Kidney glomerular epithelial cell (primary cell): ENCODE results near the gene B3GALT5.
"Not testable (repeated sequence)": the region's sequence is repeated elsewhere in the genome, so short reads cannot be mapped to it uniquely, and the experiment has no call there.

ENCODE experiments used
- DNase-seq: peaks from one replicate; lab custom pipeline; 2025; lab: John Stamatoyannopoulos, UW

B3GALT5 gene, protein sequence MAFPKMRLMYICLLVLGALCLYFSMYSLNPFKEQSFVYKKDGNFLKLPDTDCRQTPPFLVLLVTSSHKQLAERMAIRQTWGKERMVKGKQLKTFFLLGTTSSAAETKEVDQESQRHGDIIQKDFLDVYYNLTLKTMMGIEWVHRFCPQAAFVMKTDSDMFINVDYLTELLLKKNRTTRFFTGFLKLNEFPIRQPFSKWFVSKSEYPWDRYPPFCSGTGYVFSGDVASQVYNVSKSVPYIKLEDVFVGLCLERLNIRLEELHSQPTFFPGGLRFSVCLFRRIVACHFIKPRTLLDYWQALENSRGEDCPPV

DNA sequence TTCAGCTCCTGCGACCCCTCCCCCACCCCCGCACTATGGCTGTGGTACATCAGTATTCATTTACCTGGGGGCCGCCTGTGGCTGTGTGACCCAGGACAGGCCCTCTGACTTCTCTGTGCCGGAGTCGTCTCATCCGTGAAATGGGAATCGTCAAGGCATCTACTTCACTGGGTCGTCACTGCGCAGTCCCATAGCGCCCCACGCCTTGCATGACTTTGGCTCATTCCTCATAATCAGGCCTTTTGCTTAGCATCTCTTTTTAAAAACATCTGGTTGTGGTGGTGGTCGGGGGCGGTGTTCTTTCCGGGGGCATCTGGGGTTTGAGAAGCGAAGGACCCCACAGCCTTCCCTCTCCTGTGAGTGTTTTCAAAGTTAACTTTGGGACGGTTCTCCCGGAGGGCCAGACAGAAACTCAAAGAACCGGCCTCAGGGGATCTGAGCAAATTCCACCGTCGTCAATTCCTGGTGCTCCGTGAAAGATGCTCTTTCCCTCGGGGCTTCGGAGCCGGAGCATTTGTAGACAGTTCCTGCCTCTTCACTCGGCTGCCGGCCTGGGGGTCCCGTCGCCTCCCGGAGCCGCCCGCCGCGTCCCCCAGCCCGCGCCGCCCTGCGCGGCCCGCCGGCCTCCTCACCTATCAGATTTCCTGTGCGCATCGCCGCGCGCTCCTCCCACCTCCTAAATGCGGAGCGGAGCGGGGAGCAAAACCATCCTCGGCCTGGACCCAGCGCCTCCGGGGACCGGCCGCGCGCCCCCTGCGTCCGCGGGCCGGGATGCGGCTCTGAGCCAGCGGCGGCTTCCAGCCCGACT is at the start of gene B3GALT5:
Gene B3GALT5, plus strand, starts transcription at position 708 of the 808 bp plus-strand sequence. CDS start 47,620 bp downstream, outside the sequence.
- DNase-seq, result peak; percentile 36

DNA sequence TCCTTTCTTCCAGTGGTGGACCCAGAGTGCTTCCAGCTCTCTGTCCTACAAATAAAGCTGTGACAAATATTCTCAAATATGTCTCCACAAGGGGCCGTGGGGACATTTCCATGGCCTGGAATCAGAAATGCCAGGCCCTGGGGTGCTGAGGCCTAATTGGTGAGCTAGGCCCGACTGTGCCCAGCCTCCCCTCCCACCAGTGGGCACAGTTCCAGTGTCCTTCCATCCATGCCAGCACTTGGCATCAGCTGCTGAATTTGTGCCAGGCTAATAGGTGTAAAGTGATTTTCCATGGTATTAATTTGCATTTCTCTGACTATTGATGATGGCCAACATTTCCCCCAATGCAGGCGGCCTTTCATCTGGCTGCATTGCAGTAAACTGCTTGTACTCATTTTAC is 48.5 kb upstream of the B3GALT5 start:
- no peak for DNase-seq

DNA sequence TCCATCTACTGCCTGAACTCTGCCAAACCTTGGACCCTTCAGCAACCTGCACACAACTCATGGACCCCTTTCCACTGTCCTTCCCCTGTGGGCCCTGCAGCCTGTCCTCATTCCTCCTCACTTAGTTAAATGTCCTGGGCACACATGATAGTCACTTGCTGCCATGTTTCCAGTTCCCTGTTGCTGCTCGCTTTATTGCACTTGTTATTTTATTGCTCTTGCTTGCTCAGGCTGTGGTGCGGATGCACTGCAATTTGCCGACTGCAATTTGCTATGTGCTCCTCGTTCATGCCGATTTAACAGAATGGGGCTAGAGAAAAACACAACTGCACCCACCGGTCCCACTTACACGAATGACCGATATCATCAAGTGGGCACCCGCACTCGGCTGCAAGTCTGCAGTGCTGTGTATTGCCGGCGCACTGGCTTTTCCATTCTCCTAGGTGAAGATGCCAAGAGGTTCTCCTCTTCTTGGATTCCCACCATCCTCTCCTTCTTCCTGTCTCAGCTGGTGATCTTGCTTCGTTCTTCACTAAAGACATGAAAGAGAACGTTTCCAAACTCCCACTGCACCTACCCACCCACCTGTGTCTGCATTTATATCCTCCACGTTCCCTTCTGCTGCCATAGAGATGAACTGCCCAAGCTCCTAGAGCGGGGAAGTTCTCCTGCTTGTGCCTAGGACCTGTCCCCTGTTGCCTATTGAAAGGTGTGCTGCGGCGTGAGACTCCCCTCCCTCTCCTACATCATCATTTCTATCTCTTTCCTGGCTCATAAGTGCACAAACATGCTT is 45.4 kb upstream of the B3GALT5 start:
- DNase-seq, result no peak

DNA sequence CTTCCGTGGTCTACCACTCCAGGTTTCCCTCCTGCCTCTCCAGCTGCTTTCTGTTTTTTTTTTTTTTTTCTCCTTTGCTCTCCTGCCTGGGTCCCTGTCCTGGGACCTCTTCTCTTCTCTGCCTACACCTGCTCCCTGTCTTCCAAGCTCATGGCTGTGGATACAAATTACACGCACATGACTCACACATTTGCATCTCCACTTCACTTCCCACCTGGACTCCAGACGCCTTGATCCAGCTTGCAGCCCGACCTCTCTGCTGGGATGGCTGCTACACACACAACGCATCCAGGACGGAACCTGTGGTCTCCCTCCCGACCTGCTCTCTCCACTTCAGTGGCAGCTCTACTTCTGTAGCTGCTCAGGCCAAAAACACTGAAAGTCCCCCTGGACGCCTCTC is 44.4 kb upstream of the B3GALT5 start:
- DNase-seq, result no peak

DNA sequence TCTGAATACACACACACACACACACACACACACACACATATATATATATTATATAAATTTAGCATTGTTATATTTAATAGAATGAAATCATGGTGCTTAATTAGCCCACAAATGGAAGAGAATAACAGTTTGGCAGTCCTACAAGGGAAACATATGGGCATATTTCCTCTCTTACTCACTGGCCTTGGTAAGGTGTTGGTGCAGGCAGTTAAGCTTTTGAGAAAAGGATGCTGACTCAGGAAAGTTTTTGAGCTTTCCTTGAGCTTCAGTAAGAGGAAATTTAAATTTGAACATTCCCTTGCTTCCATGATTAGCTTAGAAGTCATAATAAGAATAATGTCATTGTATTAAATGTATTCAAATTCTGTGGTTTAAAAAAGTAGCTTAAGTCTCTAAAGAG is 37.0 kb upstream of the B3GALT5 start:
- peak; percentile 10 for DNase-seq

DNA sequence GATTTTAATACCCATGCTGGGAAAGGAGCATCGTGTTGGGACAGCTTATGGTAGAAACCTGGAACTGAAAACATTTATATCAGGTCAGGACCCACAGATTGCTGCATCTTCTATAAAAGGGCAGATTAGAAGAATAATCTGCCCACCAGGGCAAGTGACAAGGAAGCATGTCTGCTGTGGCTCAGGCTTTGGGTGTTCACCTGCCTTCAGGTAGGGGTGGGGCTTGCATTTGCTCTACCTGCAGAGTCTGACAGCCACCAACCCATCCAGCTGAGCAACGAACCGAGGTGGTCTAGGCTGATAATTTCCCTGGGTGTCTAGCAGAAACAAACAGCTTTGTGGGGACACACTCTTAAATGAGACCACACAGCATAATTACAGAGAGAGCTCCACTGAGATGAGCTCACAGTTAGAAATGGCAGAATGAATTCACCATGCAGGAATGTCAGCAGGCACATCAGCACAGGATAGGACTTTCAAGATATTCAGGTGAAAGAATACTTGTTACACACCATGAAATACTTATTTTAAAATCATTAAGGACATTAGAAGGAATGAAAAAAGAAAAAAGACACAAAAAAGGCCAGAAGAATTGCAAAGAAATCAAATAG is 36.1 kb upstream of the B3GALT5 start:
- peak; percentile 11 for DNase-seq

DNA sequence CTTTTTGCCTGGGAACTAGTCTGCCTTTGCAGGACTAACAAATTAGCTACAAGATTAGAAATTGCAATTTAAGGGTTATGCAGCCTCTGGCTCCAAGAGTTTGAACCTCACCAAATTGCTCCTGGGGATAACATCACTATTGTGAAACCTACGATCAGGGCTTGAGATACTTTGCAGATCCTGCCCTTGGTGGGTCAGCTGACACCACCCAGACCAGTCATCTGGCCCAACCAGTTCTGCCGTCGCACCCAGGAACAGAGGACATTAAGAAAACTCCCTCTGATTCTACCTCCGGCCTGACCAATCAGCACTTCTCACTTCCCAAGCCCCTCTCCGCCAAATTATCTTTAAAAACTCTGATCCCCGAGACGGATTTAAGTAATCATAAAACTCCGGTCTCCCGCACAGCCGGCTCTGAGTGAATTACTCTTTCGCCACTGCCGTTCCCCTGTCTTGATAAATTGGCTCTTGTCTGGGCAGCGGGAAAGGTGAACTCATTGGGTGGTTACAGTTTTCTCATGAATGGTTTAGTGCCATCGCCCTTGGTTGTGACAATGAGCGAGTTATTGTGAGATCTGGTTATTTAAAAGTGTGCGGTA is 32.9 kb upstream of the B3GALT5 start:
- DNase-seq, result no peak

DNA sequence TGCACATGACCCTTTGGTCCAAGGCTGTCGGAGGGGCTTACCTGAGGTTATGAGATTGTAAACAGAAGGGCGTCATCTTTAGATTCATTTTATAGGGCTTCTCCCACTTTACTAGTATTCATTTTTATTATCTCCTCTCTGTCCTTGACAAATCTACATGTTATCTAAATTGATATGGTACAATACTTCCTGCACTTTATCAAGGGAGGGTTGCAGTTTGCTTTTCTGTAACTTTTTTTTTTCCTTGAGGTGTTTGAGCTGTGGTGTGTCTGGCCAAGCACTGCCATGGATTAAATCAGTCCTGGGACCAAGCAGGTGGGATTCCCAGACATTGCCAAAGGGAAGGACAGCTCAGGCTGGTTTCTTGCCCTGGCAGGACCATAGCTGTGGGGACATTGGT is 32.0 kb upstream of the B3GALT5 start:
- DNase-seq, result no peak

DNA sequence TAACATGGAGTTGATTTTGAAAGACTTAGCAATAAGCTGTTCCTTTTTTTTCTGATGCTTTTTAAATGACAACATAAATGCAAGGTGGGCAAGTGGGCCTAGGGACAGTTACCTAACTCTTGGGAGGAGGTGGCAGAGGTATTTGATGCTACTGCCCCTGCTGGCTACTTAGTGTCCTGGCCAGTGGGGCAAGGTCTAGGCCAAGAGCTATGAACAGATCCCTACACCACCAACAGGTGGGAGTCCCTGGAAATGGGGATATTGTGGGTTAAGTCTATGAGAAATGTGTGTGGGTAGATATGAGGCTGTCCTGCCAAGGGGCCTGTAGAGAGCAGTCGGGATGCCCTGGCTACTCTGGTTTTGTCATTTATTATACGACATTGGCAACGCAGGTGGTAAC is 31.3 kb upstream of the B3GALT5 start:
- no peak for DNase-seq

DNA sequence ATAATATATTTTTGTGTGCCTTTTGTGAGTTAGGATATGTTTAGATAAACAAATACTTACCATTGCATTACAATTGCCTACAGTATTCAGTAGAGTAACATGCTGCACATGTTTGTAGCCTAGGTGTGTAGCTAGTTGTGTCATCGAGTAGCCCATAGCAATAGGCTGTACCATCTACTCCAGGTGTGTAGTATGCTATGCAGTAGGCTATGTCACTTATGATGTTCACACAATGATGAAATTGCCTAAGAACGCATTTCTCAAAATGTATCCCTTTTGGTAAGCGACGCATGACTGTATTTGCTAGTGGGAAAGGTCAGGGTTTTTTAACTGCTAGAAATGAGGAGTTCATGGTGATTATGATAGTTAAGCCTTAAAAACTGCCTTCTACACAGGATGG is 30.0 kb upstream of the B3GALT5 start:
- no peak for DNase-seq

DNA sequence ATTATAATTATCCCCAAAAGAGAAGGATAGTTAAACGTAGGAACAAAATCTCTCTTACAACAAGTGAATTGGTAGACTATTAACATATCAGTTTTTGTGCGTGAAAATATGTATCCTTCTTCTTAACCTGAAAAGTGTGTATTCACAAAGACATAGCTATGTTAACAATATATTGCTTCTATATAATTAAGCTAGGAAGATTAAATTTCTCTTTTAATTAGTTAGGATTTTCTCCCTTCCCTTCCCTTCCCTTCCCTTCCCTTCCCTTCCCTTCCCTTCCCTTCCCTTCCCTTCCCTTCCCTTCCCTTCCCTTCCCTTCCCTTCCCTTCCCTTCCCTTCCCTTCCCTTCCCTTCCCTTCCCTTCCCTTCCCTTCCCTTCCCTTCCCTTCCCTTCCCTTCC is 29.2 kb upstream of the B3GALT5 start:
- DNase-seq, result not testable (repeated sequence)

DNA sequence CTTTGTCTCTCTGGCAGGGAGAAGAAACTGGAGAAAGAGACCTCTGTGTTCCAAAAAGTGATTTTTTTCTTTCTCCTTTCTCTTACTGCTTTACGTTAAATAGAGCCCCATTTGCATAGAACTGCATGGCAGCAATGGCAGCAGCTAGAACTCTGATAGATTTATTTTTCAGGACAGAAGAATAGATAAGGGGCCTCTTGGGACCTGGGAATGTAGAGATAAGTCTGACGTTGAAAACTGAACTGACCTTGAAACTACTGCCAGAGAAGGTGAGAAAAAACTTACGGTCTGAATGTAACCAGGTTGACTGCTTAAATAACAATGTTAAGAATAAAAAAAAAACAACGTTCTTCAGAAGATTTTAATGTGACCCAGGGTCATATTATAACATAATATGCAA is 25.4 kb upstream of the B3GALT5 start:
- DNase-seq, result no peak

DNA sequence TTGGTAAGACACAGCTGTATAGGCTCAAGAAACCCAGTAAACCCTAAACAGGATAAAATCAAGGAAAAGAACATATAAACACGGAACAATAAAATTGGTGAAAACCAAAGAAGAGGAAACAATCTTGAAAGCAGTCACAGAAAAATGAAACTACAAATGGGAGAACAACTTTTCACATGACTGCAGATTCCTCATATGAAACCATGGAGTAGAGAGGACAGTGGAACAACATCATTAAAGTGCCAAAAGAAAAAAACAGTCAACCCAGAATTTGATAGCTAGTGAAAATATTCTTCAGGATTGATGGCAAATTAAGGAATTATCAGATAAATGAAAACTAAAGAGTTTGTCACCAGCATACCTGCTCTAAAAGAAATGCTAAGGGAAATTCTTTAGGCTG is 23.9 kb upstream of the B3GALT5 start:
- no peak for DNase-seq

DNA sequence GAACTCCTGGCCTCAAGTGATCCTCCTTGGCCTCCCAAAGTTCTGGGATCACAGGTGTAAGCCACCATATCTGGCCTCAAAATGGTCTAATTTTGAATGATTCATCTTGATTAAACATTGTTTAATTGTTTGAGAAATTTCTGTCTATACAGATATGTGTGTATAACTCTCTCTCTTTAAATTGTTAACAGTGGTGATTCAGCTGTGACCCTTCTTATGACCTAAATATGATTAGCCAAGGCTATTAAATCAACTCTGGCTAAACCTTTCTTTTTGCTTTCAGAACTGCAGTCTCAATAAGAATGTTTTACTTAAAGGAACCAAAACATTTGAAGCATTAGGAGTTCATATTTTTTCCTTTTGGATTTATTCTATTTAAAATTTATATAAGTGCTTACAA is 19.2 kb upstream of the B3GALT5 start:
- DNase-seq, result no peak

DNA sequence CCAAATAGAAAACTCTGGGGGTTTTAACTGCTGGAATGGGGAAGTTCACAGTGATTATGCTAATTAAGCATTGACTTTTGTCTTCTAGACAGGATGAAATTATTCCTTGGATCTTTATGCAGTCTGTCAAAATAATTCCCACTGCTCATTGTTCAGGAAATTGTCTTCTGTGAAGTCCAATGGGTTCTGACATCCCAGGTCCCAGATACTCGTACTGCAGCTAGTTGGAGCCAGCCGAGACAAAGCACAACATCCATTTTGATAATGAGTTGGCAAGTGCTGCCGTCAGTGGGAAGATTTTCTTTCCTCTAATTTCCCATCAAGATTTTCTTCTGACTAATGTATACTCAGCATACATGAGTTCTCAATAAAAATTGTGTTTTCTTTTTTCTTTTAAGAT is 17.3 kb upstream of the B3GALT5 start:
- no peak for DNase-seq

DNA sequence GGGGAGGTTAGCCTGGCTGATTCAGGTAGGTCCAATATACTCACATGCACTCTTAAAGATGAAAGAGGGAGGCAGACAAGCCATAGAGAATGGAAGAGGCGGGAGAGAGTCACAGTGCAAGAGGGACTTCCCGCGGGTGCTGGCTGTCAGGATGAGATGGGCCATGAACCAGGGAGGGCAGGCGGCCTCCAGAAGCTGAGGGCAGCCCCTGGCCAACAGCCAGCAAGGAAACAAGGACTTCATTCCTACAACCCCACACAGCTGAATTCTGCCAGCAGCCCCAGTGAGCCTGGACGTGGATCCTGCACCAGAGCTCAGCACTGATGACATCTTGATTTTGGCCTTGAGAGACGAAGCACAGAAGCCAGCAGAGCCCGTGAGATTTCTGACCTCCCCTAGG is 15.1 kb upstream of the B3GALT5 start:
- no peak for DNase-seq

DNA sequence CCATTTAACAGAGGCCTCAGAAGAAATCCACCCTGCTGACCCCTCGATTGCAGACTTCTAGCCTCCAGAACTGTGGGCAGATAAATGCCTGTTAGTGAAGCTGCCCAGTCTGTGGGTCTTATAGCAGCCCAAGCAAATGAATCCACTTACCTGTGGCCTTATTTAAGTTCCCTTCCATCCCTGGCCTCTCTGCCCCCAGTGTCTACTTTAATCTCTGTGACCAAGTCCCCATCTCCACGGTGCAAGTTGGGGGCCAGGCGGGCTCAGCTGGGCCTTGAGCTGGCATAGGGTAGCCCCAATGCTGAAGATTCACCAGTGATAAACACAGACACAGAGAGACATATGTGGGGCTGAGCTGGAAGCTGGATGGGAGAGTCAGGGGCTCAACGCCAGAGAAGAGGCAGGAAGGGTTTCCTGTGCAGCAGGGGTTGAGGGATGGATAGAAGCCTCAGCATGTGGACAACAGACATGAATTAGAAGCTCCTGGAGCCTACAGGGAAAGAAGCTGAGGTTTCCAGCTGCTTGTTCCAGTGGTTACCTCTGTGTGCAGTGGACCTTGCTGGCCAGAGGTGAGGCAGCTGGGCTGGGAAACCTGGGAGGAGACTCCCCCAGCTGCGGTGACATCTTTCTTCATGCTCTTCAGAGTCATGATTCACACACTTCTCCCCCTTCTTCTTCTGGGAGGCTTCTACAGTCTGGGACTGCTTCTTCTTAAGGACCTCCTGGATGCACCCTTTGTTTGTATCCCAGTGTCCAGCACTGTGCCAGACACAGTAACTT is 13.4 kb upstream of the B3GALT5 start:
- DNase-seq, result peak; percentile 44

DNA sequence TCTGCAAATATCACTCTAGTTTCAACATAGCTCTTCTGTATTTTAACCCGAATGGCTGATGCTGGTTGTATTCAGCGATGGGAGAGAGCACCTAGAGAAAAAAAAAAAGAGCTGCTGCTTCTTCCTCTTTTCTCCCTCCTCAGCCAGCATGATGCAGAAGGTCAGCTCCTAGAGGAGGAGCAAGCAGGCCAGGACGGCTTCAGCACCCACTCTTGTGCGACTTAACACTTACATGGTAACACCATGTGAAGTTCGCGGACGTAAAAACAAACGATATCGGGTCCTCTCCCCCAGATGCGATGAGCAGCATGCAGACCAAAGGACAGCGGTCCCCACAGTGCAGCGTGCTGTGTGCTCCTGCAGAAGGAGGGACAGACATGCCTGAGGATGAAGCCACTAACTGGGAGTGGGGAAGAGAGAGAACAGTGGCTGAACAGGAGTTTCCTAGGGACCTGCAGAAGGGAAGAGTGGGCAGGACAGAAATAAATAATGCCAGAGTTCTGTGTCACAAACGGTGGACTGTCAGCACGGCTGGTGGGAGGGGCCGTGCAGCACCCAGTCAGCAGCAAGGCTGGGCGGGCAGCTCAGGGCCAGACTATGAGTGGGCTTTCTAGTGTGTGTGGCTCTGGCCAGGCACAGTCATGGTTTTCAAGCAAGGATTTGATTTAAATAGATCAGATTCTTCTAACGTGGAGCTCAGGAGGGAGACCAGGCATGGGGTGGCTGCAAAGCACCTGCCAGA is 11.4 kb upstream of the B3GALT5 start:
- no peak for DNase-seq

DNA sequence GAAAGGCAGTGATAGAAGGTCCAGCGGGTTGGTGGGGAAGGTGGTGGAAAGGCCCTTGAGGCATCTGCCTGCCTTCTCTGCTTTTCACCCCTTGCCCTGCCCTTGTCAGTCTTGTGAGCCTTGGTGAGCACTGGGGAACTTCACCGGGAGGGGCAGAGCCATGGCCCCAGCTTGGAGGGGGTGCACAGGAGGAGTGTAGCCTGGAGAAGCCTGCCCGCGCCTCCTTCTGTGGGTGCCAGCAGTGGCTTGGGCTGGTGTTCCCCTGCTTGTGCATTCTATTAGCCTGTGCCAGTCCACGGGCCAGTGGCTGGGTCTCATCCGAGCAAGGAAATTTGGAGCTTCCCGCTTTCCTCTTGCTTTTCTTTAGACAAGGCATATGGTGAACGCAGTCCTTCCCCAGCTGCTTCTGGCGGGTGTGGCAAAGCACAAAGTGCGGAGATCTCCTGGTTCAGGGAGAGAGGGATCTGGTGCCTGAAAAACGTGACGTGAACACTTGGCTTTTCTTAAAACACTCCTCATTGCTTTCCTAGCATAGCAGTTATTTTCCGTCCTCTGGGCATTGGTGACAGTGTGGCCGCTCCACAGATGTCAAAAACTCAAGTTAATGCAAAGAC is 10.6 kb upstream of the B3GALT5 start:
- DNase-seq, result no peak

DNA sequence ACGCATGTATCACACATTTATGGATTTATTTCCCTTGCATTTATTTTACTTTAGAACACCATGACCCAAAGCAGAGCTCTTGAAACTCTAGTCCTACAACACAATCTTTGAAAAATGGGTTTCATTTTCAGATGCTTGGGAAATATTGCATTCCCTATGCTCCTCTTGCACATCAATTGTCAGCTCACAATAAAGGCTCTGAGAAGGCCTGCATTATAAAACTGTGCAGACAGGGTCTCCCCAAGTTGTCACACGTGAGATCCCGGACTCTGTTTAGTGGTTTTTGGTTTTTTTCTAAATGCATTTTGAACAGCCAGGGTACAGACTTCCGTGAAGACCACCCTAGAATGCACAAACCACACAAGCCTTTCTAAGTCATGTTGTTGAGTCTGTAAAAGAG is 9.9 kb upstream of the B3GALT5 start:
- DNase-seq, result no peak
